ENCODE results near the gene SNX7.

Gene SNX7

DNA sequence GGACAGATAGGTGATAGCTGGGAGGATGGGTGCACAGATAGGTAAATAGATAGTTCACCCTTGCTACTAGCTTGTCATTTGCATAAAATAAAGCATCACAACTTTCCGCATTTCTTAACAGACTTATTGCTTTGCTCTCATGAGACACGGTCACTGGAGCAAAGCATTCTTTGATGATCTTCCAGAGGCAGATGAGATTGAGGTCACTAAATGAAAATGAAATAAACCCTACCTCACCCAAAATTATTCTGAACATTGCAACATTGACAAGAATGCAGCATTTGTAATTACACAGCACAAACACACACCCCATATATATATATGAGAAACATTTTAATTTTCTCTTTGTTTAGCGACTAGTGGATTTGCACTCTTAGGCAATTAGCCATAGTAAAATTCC, 107.6 kb downstream of the SNX7 start:
- no peak for DNase-seq (ENCODE audit: low spot score)

DNA sequence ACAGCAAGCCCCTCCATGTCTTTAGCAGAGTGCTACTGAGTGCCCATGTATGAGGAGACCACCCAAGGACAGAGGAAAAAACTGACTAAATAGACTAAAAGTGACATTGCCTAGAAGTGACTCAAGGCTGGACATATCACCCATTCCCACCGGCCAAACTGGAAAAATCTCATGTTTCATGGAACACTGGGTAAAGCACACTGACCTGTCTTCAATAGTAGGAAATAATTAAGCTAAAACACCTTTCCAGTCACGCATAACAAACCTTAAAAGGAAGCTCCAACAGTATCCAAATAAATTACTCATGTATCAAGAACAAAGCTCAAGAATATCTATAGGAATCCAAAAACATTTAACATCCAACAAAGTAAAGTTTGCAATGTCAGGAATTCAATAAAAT, 120.4 kb downstream of the SNX7 start:
- no peak for DNase-seq (ENCODE audit: low spot score)

DNA sequence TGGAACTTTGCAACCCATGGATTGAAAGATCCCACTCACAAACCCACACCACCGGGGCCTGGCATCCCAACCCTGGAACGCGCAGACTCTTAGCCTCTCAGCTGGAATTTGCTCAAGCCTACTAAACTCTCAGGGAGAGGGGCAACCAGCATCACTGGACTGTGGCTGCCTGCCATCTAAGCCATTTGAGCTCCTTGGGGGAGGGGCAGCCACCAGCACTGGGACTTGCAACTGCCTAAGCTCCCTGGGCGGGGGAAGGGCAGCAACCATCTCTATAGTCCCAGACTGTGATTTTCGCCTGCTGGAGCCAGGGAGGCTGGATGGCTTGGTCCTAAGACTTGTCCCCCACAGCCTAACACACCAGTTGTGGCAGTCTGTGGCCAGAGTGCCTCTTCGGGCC, 122.3 kb downstream of the SNX7 start:
- no peak for DNase-seq (ENCODE audit: low spot score)

DNA sequence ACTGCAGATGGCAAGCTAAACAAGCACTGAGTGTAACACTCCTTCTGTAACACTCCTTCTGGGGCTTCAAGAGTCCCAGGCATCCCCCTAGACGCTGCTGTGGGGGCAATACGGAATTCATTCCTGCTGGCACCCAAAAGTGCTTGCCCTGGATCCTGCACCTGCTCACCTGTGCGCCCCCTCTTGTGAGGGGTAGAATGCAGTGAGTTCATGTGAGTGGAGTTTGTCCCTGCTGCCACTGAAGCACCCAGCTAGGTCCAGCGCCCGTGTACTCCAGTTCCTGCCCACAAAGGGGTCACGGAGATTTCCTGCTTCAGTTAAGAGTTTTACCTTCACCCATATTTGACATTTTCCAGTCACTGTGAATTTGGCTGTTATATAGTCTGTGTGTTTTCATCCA, 130.0 kb downstream of the SNX7 start:
- no peak for DNase-seq (ENCODE audit: low spot score)

DNA sequence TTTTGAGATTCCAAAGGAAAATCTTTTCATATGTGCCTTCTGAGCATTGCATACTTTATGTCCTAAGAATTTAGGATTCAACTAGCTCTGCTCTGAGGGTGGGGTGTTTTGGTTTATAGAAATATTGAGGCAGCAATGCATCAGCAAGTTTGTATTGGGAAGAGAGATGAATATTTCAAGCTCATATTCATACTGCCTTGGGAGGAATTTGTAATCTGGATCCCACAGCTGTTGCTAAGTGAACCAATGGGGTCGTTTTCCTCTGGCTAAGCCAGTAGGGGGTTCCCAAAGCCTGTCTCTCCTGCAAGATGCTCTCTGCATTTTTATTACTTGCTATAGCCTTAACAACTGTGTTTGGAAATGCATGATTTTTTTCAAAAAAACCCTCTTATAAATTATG, 130.6 kb downstream of the SNX7 start:
- DNase-seq (ENCODE audit: low spot score): no peak

DNA sequence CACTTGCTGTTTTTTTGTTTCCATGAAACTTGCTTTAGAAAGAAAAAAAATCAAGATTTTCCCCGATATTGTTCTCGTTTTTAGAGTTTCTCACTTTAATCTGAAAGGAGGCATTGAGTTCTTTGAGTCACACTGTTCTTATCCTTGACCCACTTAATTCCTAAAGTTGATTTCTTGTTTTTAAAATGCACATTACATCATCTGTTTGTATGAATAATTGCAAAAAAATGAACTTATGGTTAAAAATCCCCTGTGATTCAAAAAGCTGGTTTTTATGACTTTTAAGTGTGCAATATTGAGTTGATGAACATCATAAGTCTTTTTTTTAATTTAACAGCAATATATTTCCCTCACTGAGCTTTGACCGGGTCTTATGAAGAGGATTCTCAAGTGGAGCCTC, 131.6 kb downstream of the SNX7 start:
- no peak for DNase-seq (ENCODE audit: low spot score)

DNA sequence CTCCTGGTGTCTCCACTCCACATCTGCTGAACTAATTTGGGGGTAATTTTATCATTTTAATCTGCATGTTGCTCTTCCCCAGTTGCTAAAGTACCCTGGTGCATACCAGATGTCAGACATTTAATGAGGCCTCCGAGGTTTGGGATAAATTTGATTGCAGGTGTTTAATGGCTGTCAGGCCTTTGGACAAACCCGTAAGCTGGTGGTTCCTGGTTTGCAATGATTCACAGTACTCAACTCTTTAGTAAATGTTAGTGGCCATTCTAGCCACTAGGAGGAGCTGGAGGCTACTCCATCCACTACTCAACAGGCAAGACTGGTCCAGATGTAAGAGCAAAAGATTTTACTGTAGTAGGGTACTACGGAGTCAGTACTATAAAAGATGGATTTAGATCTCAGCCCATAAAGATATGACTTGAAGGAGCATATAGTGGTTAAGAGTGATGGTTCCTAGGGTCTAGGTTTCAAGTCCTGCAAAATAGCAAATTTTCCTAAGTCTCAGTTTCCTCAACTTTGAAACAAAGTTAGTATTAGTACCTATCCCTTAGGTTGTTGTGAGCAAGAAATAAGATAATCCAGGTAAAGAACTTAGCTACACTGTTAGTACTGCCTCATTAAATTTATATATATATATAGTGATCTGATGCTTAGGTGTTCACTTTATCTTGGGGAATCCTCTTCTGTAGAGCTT, 132.8 kb downstream of the SNX7 start:
- DNase-seq (ENCODE audit: low spot score): peak; percentile 56

DNA sequence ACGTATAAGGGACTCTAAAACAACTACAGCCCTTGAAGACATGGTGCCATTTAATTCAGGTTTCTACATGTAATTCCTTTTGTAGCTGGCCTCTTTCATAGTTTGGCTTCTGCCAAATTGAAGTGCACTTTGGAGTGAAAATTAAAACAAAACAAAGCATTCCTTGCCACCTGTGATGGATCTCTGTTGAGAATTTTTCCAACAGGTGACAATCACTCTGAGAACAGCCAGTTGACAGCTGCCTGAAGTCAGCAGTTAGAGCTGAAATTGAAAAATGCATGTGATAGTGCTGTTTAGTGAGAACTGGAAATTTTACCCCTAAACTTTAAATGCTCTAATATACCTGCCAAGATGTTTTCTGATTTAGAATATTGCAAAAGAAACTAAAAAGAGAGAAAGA, 134.5 kb downstream of the SNX7 start:
- no peak for DNase-seq (ENCODE audit: low spot score)

DNA sequence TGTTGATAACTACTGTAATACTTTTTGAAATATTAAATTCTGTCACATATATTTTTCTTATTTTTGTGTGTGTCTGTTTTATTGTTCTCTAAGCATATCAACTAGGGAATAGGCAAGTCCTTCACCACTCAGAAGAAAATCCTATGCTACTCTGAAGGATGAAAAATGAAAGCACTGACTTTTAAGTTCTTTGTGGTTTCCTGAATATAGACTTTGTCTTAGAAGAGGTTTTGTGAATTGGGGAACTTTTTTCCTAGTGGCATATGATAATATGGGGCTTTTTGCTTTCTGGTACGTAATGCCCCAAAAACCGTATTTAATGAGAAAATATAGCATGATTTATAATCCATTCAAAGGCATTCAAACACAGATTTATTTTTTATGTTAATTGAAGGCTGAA, 136.0 kb downstream of the SNX7 start:
- no peak for DNase-seq (ENCODE audit: low spot score)

Data from kidney capillary endothelial cell (primary cell).